Measurements from ENCODE around the gene ID3.

DNA sequence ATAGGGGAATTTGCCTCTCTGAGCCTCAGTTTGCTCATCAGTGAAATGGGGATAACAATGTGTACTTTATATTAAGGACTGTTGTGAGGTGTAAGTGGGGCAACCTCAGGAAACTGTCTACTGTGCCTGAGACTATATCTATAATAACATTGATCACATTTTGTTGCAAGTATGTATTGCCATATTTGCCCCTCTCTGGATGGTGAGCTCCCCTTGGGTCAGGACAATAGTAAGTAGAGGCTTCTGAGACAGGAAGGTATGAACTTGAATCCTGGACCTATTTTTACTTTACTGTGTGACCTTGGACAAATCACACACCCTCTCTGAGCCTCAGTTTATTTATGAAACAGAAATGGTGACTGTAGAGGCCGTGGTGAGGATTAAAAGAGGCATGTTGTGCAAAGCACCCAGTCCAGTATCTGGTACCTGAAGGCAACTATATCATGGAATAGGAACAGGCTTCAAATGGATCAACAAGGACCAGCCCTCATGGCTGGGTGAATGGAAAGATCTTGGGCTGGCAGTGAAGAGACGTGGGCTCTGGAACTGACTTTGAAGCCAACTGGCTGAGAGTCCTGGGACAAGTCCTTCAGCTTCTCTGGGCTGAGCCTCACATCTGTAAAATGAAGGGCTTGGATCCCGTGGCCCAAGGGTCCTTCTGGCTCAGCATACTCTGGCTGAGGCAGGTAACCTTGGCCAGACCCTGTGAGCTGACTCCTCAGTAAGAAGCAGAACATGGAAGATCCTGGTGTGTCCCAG is 35.0 kb upstream of the ID3 start:
- TF ChIP-seq, protein P1, sequence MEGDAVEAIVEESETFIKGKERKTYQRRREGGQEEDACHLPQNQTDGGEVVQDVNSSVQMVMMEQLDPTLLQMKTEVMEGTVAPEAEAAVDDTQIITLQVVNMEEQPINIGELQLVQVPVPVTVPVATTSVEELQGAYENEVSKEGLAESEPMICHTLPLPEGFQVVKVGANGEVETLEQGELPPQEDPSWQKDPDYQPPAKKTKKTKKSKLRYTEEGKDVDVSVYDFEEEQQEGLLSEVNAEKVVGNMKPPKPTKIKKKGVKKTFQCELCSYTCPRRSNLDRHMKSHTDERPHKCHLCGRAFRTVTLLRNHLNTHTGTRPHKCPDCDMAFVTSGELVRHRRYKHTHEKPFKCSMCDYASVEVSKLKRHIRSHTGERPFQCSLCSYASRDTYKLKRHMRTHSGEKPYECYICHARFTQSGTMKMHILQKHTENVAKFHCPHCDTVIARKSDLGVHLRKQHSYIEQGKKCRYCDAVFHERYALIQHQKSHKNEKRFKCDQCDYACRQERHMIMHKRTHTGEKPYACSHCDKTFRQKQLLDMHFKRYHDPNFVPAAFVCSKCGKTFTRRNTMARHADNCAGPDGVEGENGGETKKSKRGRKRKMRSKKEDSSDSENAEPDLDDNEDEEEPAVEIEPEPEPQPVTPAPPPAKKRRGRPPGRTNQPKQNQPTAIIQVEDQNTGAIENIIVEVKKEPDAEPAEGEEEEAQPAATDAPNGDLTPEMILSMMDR (IDR thresholded peaks at IDR 0.05; ENCODE audit: low read length) = no peak
- TF ChIP-seq EZH2 (IDR thresholded peaks at IDR 0.05; ENCODE audit: borderline replicate concordance, low read length) = no peak
